SK-N-SH treated with all-trans-retinoic acid at 6 μM for 48 hours (cell line): ENCODE measurements around the gene SMAD9.

Experiments used
- ATAC-seq: fragments of 200-7000 bp; cut with Tn5 transposase; 3 replicates; pipeline ENCODE4 v1.9.1; 2020; ENCODE audit warnings: mild to moderate bottlenecking, moderate library complexity
- ARNTL ChIP-seq: fragments of 450-650 bp; formaldehyde crosslinking; IDR thresholded peaks from 2 replicates; pipeline ENCODE4 v1.5.0; 2020; ENCODE audit warnings: low read depth, mild to moderate bottlenecking, moderate library complexity, borderline replicate concordance
- BACH2 ChIP-seq: fragments of 250-450 bp; sonication (Bioruptor Pico); IDR thresholded peaks from 2 replicates; pipeline ENCODE4 v1.9.0; 2021; ENCODE audit warnings: mild to moderate bottlenecking, borderline replicate concordance
- CREB5 ChIP-seq: fragments of 250-450 bp; sonication (Bioruptor Pico); IDR thresholded peaks from 2 replicates; pipeline ENCODE4 v1.5.1; 2020; ENCODE audit warnings: low read depth, mild to moderate bottlenecking, moderate library complexity
- CSDC2 ChIP-seq: fragments of 250-450 bp; sonication (Bioruptor Pico); IDR thresholded peaks from 2 replicates; pipeline ENCODE4 v1.5.0; 2020; ENCODE audit warnings: mild to moderate bottlenecking, moderate library complexity
- CSRNP3 ChIP-seq: fragments of 250-450 bp; sonication (Bioruptor Pico); IDR thresholded peaks from 2 replicates; pipeline ENCODE4 v1.5.1; 2021; ENCODE audit warnings: mild to moderate bottlenecking, moderate library complexity
- ESRRG ChIP-seq: fragments of 250-450 bp; sonication (Bioruptor Pico); IDR thresholded peaks from 2 replicates; pipeline ENCODE4 v1.6.1; 2021; ENCODE audit warnings: mild to moderate bottlenecking
- GLIS3 ChIP-seq: fragments of 250-450 bp; sonication (Bioruptor Pico); IDR thresholded peaks from 2 replicates; pipeline ENCODE4 v1.5.0; 2020; ENCODE audit warnings: mild to moderate bottlenecking, moderate library complexity
- ISL1 ChIP-seq: fragments of 250-450 bp; sonication (Bioruptor Pico); IDR thresholded peaks from 2 replicates; pipeline ENCODE4 v2.1.2; 2022; ENCODE audit warnings: mild to moderate bottlenecking, moderate library complexity
- OSR1 ChIP-seq: fragments of 250-450 bp; sonication (Bioruptor Pico); IDR thresholded peaks from 2 replicates; pipeline ENCODE4 v1.8.0; 2022; ENCODE audit warnings: moderate library complexity, mild to moderate bottlenecking, inconsistent platforms
- PATZ1 ChIP-seq: fragments of 250-450 bp; sonication (Bioruptor Pico); IDR thresholded peaks from 2 replicates; pipeline ENCODE4 v1.8.0; 2020; ENCODE audit warnings: mild to moderate bottlenecking, moderate library complexity, borderline replicate concordance
- POU6F1 ChIP-seq: fragments of 250-450 bp; sonication (Bioruptor Pico); IDR thresholded peaks from 2 replicates; pipeline ENCODE4 v1.8.0; 2021; ENCODE audit warnings: low read depth, mild to moderate bottlenecking, moderate library complexity, borderline replicate concordance
- PPARA ChIP-seq: fragments of 250-450 bp; sonication (Bioruptor Pico); IDR thresholded peaks from 2 replicates; pipeline ENCODE4 v1.5.0; 2020; ENCODE audit warnings: mild to moderate bottlenecking, borderline replicate concordance
- RARB ChIP-seq: fragments of 250-450 bp; sonication (Bioruptor Pico); IDR thresholded peaks from 2 replicates; pipeline ENCODE4 v1.8.0; 2021; ENCODE audit warnings: mild to moderate bottlenecking, moderate library complexity
- SNAI2 ChIP-seq: fragments of 250-450 bp; sonication (Bioruptor Pico); IDR thresholded peaks from 2 replicates; pipeline ENCODE4 v1.5.0; 2020; ENCODE audit warnings: mild to moderate bottlenecking, moderate library complexity
- TCF4 ChIP-seq: fragments of 250-450 bp; sonication (Bioruptor Pico); IDR thresholded peaks from 2 replicates; pipeline ENCODE4 v1.8.0; 2021; ENCODE audit warnings: mild to moderate bottlenecking, moderate library complexity, borderline replicate concordance
- TOX ChIP-seq: fragments of 250-450 bp; sonication (Bioruptor Pico); IDR thresholded peaks from 2 replicates; pipeline ENCODE4 v1.8.0; 2021; ENCODE audit warnings: mild to moderate bottlenecking, moderate library complexity, borderline replicate concordance
- TSHZ2 ChIP-seq: fragments of 250-450 bp; sonication (Bioruptor Pico); IDR thresholded peaks from 2 replicates; pipeline ENCODE4 v1.5.0; 2020; ENCODE audit warnings: mild to moderate bottlenecking, moderate library complexity
- ZC3H10 ChIP-seq: fragments of 250-450 bp; sonication (Bioruptor Pico); IDR thresholded peaks from 2 replicates; pipeline ENCODE4 v1.5.1; 2021; ENCODE audit warnings: mild to moderate bottlenecking, moderate library complexity
- ZFP3 ChIP-seq: fragments of 250-450 bp; sonication (Bioruptor Pico); IDR thresholded peaks from 2 replicates; pipeline ENCODE4 v1.5.0; 2020; ENCODE audit warnings: mild to moderate bottlenecking, moderate library complexity
- ZFP30 ChIP-seq: fragments of 450-650 bp; formaldehyde crosslinking; IDR thresholded peaks from 2 replicates; pipeline ENCODE4 v1.5.0; 2022; ENCODE audit warnings: mild to moderate bottlenecking, moderate library complexity
- ZNF565 ChIP-seq: fragments of 450-650 bp; formaldehyde crosslinking; conservative IDR thresholded peaks from 2 replicates; pipeline ENCODE4 v1.5.0; 2020; ENCODE audit warnings: low read depth, mild to moderate bottlenecking, moderate library complexity
- ZNF70 ChIP-seq: fragments of 450-650 bp; formaldehyde crosslinking; IDR thresholded peaks from 2 replicates; pipeline ENCODE4 v1.5.0; 2020; ENCODE audit warnings: mild to moderate bottlenecking, moderate library complexity
- ZNF8 ChIP-seq: fragments of 450-650 bp; formaldehyde crosslinking; IDR thresholded peaks from 2 replicates; pipeline ENCODE4 v1.5.0; 2020; ENCODE audit warnings: mild to moderate bottlenecking, moderate library complexity

SMAD9 gene

GRCh38 chr13:36882829-36883390 lies 37.1 kb downstream of the SMAD9 start:
- no peak for ATAC-seq
- TF ChIP-seq SNAI2 (CRISPR knock-in tag) (no peak), ESRRG (CRISPR knock-in tag) (no peak), ZNF565 (no peak), ZFP3 (CRISPR knock-in tag) (no peak), OSR1 (CRISPR knock-in tag) (no peak), ZC3H10 (CRISPR knock-in tag) (no peak), PPARA (CRISPR knock-in tag) (no peak), TCF4 (CRISPR knock-in tag) (no peak), RARB (CRISPR knock-in tag) (no peak), CSRNP3 (no peak), BACH2 (CRISPR knock-in tag) (no peak), ZNF8 (CRISPR knock-in tag) (no peak), TOX (no peak), ISL1 (CRISPR knock-in tag) (no peak), POU6F1 (CRISPR knock-in tag) (no peak), CSDC2 (no peak), TSHZ2 (no peak)

- no peak for TF ChIP-seq ARNTL (CRISPR knock-in tag)
- no peak for ATAC-seq
Measured at GRCh38 chr13:36880961-36881360, 39.1 kb downstream of the SMAD9 start.

- no peak for TF ChIP-seq ISL1 (CRISPR knock-in tag)
- TF ChIP-seq OSR1 (CRISPR knock-in tag), result no peak
- TF ChIP-seq PPARA (CRISPR knock-in tag), result no peak
- no peak for TF ChIP-seq SNAI2 (CRISPR knock-in tag)
- no peak for TF ChIP-seq GLIS3
- ATAC-seq, result no peak
Measured at GRCh38 chr13:36879218-36879938, 40.7 kb downstream of the SMAD9 start.

GRCh38 chr13:36875961-36876360 lies 44.1 kb downstream of the SMAD9 start:
- no peak for TF ChIP-seq CSDC2
- TF ChIP-seq RARB (CRISPR knock-in tag), result no peak
- TF ChIP-seq SNAI2 (CRISPR knock-in tag), result no peak
- no peak for TF ChIP-seq PPARA (CRISPR knock-in tag)
- TF ChIP-seq ESRRG (CRISPR knock-in tag), result no peak
- no peak for TF ChIP-seq ZNF70 (CRISPR knock-in tag)
- no peak; the same call in 2 of the 3 replicates for ATAC-seq

- no peak for ATAC-seq
- TF ChIP-seq ZNF8 (CRISPR knock-in tag) (no peak), OSR1 (CRISPR knock-in tag) (no peak), CREB5 (no peak), ISL1 (CRISPR knock-in tag) (no peak), SNAI2 (CRISPR knock-in tag) (no peak), TCF4 (CRISPR knock-in tag) (no peak), ZFP30 (no peak), GLIS3 (no peak), ZNF70 (CRISPR knock-in tag) (no peak), POU6F1 (CRISPR knock-in tag) (no peak), PATZ1 (no peak), ESRRG (CRISPR knock-in tag) (no peak), ZFP3 (CRISPR knock-in tag) (no peak)
Measured at GRCh38 chr13:36875431-36875830, 44.6 kb downstream of the SMAD9 start.
